GM18520 (cell line): ENCODE measurements around the gene OTOS.

ENCODE experiments used
- ATAC-seq: cut with Tn5 transposase; IDR thresholded peaks from one replicate; pipeline ENCODE4 v1.9.1; 2021; ENCODE audit not compliant: unreplicated experiment

Gene OTOS

DNA sequence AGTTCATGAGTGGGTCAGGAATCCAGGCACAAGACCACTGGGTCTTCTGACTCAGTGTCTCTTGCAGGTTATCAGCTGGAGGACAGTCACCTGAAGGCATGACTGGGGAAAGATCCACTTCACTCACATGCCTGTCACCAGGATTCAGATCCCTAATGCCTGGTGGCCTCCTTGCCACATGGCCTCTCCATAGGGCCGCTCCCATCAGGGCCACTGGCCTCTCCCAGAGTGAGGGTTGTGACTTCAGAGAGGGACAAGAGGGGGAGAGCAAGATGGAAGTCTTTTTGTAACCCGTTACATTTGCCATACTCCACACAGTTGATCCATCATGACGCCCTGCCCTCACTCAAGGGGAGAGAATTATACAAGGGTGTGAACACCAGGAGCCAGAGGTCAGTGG lies 13.0 kb upstream of the OTOS start:
- ATAC-seq: no peak

DNA sequence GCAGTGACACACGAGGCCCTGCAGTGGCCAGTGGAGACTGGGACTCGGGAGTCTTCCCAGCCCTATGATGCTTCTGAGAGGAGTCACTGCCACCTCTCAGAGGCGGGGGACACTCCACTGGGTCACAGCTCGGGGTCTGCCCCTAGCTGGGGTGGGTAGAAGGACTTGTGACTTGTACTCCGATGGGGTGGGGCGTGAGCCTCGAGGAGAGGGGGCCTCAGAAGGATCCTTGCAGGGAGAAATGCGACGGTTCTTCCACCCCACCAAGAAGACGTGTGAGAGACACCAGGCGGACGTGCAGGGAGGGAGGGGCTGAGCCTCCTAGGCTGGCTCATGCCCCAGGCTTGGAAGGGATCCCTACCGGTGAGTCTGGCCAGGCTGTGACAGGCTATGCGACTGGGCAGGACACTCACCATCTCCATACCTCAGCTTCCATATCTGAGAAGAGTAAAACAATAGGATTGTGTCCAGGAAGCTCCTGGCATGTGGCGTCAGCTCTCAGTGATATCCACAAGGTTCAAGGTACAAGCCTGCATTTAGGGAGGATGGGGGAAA lies 11.1 kb upstream of the OTOS start:
- no peak for ATAC-seq

DNA sequence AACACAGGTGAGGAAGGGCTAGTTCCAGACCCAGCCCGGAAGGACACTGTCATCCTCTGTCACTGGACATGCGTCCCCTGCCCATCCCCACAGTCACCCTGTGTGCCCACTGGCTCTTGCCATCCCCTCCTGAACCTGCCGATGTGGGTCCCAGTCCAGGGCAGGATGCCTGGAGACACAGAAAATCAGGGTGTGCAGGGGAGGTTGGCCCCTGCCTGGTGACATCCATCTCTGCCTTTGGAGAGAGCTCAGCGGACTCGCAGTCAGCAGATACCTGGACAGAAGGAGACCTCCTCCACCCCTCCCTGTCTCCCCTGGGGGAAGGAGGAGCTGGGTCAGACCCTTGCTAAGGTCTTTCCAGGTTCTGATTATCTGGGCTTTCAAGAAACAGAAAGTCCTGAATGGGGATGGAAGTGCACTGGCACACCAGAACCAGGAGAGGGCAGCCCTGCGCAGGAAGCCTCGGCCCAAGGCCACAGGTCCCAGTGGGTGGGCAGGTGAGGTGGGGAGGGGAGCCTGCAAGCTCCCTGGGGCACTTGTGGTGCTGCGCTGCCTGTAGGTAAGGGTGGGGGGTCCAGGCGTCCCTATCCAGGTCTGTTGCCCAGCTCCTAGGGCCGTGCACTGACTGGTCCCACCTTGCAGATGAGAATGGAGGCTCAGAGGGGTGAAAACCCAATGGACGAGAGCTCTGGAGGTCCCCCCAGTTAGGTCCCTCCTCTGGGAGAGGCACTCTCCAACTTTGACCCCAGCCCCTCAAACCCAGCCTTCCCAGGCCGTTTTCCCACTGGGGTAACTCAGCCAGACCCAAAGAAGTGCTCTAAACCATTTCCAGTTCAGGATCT lies 9.7 kb upstream of the OTOS start:
- no peak for ATAC-seq

GRCh38 chr2:240147911-240148587 lies 7.6 kb upstream of the OTOS start:
- no peak for ATAC-seq

GRCh38 chr2:240147382-240147781 lies 6.9 kb upstream of the OTOS start:
- ATAC-seq: no peak

GRCh38 chr2:240146627-240147278 lies 6.3 kb upstream of the OTOS start:
- no peak for ATAC-seq

DNA sequence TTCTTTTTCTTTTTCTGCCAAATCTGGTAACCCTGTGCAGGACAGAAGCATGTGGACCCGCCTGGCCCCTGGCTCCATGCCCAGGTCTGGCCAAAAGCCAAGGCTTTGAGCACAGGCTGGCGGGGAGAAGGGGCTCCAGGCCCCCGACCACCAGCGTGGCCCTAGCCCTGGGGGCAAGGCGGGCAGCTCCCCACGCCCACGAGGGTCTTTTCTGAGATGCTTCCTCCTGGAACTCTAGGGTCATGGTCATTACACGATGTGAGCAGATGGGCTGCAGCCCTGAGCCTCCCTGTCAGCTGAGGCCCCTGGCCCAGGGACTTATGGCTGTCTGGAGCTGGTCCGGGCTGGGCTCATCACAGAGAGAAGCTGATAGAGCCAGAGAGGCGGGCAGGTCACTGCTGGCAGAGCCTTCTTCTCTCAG lies 5.7 kb upstream of the OTOS start:
- no peak for ATAC-seq

DNA sequence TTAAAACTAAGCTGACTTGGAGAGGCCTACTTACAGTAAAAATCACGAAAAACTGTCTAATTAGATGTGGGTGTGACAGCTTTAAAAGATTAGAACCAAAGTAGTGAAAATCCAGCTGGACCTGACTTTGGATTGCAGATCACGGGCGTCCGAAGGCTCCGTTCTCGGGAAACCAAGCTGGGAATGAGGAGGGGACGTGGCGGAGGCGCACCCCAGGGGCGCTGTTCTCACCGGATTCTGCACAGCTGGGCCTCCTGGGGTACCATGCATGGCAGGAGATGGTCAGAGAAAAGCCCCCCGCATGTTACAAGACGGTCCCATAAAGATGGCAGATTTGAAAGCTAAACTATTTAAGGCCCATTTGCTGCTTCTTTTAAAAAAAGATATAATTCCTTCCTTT lies 5.0 kb upstream of the OTOS start:
- no peak for ATAC-seq

DNA sequence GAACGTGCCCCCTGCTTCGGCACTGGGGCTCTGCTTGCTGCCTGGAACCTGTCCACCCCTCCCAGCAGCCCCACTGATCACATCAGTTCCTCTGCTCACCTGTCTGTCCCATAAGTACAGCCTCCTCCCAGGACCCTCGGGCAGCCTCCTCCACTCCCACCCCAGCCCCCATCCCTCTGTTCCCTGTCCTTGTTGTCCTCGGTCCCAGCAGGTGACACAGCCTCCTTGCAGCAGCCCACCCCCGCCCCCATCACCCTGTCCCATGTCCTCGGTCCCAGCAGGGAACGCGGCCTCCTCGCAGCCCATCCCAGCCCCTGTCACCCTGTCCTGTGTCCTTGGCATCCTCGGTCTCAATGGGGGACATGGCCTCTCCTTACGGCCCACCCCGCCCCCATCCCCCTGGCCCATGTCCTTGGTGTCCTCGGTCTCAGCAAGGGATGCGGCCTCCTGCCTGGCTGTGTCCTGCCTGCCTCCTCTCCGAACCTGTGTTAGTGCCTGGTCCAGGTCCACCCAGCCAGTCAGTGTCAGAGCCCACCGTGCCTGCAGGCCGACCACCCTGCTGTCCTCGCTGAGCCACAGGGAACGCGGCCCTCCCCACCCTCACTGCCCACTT lies 4.3 kb upstream of the OTOS start:
- ATAC-seq: no peak

DNA sequence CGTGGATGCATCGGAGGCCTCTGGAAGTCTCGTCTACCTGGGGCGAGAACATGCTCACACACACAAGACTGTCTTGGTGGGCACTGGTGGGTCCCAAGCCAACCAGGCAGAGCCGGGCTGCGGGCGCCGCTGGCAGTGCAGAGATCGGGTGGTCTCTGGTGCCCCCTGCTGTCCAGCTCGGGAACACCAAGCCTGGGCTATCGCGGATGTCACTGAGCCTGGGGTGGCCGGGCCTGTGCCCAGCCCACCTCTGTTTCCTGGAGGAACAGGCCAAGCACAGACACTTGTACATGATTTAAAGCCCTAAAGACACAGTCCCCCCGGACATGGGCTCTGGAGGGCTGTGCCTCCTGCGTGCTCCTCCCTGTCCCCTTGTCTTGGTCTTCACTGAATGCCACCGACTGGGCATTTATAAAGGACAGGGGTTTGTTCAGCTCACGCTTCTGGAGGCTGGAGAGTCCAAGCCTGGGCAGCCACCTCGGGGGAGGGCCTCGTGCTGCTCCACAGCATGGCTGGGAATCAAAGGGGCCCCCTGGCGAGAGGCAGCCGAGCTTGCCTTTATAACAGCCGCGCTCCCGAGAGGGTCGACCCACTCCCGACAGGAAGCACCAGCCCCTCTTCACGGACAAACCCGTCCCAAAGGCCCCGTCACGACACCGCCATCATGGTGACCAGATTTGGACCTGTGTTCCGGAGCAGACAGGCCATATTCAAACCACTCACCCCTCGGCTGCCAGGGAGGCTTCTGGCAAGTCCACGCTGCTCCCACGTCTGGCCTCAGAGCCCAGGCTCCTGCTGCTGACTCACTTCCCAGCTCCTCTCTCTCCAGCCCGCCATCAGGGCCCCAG lies 3.6 kb upstream of the OTOS start:
- no peak for ATAC-seq

DNA sequence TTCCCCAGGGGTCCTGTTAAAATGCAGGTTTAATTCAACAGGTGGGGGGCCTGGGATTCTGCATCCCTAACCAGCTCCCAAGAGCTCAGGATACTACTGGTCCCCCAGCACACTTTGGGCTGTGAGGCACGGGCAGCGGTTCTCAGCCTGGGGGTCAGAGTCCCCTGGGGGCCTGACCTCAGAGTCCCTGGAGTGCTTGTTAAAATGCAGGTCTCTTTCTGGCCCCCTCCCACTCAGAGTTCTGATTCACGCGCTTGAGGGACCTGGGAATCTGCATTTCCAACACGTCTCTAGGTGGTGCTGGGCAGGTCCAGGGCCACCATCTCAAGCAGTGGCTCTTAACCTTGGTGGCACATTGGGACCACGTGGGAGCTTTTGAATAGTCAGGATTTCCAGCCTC lies 2.8 kb upstream of the OTOS start:
- ATAC-seq: no peak

- no peak for ATAC-seq
Measured at GRCh38 chr2:240142859-240143258, 2.4 kb upstream of the OTOS start.

- no peak for ATAC-seq
Measured at GRCh38 chr2:240142256-240142775, 1.9 kb upstream of the OTOS start.

DNA sequence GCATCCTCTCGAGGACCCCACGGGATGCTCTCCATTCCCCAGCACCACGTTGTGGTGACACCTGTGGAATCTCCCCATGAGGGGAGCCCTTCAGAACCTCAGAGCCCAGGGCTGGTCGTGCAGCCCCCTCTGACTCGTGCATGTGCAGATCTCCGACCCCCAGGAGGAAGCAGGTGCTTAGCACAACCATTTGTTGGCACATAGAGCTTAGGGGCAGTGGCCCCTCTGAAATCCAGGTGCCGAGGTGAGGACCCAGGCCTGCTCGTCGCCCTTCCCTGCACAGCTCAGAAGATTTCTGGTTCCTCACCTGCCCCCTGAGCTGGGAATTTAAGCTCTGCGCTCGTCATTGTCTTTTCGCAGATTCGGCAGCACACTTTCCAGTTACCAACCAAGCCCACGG lies 1.3 kb upstream of the OTOS start:
- ATAC-seq: no peak

- no peak for ATAC-seq
Measured at GRCh38 chr2:240140920-240141319, 462 bp upstream of the OTOS start.

DNA sequence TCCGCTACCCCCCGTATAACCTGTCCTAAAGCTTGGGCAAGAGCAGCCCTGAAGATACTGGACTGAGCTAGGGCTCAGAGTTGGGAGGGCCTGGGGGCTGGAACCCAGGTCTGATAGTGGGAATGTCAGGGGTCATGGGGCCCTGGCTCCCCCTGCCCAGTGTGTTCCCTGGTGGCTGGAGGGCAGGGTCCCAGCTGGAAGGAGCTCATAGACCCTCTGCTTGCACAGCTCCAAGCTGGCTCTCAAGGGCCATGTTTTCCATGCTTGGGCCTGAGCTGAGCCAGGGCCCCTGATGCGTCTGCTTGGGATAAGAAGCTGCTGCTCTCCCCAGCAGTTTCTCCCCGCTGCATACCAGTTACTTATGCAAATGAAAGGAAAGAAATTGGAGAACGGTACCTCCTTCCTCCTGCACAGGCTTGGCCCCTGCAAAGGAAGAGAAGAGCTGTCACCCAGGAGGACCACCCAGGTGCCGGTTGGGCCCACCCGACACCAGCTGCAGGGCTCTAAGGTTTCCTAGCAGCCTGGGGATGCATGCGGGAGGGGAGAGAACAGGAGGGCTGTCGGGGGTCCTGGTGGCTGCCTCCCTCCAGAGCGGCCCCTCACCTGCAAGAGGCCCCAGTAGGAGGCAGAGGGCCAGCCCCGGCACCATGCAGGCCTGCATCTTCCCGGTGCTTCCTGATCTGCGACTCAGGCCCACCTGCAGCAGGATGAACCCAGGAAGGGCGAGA lies 628 bp downstream of the OTOS start:
- ATAC-seq: no peak

DNA sequence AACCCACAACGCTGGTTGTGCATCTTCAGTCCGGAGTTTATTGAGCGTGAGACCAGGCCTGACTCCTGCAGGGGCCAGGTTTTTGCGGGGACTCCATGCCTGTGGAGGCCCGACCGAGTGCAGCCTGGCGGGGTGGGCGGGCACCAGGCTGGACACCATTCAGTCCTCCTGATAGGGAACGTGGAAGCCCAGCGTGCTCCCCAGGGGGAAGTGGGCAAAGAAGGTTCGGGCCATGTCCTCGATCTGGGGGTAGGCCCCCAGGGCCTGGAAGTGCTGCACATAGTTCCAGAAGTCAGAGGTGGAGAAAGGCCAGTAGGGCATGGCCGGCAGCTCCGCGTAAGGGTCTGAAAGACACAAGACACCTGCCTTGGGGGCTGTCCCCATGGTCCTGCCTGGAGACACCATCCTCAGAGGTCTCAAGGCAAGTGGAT lies 1.4 kb downstream of the OTOS start:
- no peak for ATAC-seq

GRCh38 chr2:240138254-240138984 lies 2.0 kb downstream of the OTOS start:
- no peak for ATAC-seq
